ENCODE measurements around the gene ZNF669. TPM values are rescaled to one million over a fixed set of nuclear protein-coding genes. Genes with fewer than 3 reads are reported as not detected.
"Not testable (repeated sequence)": the region's sequence is repeated elsewhere in the genome, so short reads cannot be mapped to it uniquely, and the experiment has no call there.

The ZNF669 gene
- 7.9 and 11.3 TPM in 2 replicates for total RNA-seq

DNA sequence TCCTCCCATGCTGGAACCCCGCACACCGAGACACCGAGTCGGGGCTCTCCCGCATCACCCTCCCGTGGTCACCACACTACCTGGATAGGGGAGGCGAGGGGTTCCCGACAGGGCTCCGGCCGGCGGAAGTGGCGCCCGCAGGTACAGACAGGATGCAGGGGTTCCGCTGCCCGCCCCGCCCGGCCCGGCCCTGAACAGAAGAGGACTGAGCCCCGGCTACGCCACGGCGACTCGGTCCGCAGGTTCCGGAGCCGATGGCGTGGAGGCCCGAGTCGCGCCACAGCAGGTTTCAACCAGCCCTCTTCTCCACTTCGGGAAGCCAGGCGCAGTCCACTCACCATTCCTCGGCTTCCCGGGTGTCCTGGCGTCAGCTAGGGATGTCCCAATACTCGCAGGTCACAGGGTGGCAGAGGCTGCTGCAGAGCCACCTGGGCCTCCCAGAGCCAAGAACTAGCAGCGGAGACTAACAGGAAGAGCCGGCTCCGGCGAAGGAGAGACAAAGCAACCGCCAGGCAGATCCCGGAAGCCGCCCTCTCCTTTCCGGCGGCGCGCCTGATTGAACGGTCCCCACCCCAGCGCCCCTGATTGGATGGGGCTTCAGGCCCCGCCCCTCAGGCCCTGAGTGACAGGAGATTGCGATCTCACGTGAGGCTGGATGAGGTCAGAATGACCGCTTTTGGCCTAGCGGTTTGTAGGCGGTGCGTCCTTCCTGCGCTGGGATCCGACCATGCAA lies at the start of gene ZNF669:
Gene ZNF669, minus strand, starts transcription at position 498 of the 733 bp plus-strand sequence. Its CDS starts 157 bp downstream, at position 341.
- TF ChIP-seq, protein P1, sequence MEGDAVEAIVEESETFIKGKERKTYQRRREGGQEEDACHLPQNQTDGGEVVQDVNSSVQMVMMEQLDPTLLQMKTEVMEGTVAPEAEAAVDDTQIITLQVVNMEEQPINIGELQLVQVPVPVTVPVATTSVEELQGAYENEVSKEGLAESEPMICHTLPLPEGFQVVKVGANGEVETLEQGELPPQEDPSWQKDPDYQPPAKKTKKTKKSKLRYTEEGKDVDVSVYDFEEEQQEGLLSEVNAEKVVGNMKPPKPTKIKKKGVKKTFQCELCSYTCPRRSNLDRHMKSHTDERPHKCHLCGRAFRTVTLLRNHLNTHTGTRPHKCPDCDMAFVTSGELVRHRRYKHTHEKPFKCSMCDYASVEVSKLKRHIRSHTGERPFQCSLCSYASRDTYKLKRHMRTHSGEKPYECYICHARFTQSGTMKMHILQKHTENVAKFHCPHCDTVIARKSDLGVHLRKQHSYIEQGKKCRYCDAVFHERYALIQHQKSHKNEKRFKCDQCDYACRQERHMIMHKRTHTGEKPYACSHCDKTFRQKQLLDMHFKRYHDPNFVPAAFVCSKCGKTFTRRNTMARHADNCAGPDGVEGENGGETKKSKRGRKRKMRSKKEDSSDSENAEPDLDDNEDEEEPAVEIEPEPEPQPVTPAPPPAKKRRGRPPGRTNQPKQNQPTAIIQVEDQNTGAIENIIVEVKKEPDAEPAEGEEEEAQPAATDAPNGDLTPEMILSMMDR (conservative IDR thresholded peaks at IDR 0.05; ENCODE audit: low read depth, low read length), result no peak
- peak; percentile 68 for DNase-seq (ENCODE audit: low read depth)
- H3K4me3 ChIP-seq (ENCODE audit: low read depth, low read length), result peak within 1 kb of the TSS; percentile 86

DNA sequence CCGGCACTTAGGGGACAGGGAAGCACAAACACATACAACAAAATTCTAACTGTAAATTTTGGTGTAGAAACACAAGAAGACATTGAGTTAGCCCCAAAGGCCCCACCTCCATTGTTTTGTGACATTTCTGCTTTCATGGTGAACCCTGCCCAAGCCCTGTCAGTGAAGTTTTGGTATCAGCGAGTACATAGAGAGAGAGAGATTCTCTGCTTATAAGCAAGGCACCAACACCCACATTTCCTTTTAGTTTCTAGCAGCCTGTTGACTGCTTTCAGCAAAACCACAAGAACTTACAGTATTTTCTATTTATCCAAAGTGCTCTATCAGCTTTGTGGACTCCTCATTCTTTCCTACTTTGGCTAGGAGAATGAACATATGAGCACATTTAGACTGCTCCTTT lies 43.6 kb upstream of the ZNF669 start:
- TF ChIP-seq, protein P1 (conservative IDR thresholded peaks at IDR 0.05; ENCODE audit: low read depth, low read length), result no peak
- no peak overlapping the region for H3K4me3 ChIP-seq (ENCODE audit: low read depth, low read length)
- DNase-seq (ENCODE audit: low read depth), result no peak

DNA sequence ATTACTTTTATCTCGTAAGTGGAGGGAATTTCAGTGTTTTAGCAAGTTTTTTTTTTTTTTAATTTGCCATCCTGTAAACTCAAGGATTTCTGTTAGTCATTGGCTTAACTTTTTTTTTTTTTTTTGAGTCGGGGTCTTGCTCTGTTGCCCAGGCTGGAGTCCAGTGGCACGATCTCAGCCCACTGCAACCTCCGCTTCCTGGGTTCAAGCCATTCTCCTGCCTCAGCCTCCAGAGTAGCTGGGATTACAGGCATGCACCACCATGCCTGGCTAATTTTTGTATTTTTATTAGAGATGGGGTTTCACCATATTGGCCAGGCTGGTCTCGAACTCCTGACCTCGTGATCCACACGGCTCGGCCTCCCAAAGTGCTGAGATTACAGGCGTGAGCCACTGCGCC lies 43.0 kb upstream of the ZNF669 start:
- not testable (repeated sequence) for DNase-seq (ENCODE audit: low read depth)

DNA sequence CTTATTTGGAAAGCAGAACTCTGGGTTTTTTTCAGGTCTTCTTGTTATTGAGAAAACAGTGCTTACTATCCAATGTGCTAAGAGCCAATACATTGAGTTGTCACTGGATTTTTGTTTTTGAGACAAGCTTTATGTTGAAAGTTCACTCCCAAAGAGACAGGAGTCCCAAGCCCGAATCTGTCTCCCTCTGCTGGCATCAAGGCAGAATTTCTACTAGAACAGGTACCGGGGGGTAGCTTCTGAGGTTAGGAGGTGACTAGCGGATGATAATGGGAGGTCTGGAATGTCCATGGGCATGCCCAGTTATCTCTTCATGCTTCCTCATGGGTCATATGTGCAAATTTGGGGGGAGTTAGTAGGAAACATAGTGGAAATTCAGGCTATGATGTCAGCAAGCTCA lies 42.5 kb upstream of the ZNF669 start:
- DNase-seq (ENCODE audit: low read depth), result no peak
- no peak overlapping the region for H3K4me3 ChIP-seq (ENCODE audit: low read depth, low read length)
- TF ChIP-seq, protein P1 (conservative IDR thresholded peaks at IDR 0.05; ENCODE audit: low read depth, low read length), result peak; percentile 28

More for the DNA sequence above, 43.0 kb upstream of the ZNF669 start:
- not testable (repeated sequence) for H3K4me3 ChIP-seq (ENCODE audit: low read depth, low read length)

DNA sequence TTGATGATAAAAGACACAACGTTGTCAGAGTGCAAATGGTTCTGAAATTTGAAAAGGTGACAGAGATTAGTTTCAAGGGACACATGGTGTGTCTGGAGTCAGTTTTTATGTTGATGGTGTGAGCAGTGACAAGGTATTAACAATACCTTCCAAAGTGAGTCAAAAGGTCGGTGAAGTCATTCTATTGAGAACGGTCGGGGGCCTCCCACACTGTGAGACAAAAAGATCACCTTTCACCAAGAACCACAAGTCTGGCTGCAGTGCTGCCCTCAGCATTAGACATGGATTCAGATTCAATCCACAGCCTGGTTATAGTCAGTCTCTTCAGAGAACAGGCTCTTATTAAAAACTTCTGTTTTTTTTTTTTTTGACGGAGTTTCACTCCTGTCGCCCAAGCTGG lies 41.1 kb upstream of the ZNF669 start:
- TF ChIP-seq, protein P1 (conservative IDR thresholded peaks at IDR 0.05; ENCODE audit: low read depth, low read length), result no peak
- no peak overlapping the region for H3K4me3 ChIP-seq (ENCODE audit: low read depth, low read length)
- no peak for DNase-seq (ENCODE audit: low read depth)

DNA sequence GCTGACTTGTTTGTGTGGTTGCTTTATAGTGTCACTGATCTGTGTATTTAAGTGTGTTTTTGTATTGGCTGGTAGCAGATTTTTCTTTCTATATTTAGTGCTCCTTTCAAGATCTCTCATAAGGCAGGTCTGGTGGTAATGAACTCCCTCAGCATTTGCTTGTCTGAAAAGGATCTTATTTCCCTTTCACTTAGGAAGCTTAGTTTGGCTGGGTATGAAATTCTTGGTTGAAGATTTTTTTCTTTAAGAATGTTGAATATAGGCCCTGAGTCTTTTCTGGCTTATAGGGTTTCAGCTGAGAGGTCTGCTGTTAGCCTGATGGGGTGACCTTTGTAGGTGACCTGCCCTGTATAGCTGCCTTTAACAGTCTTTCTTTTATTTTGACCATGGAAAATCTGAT lies 35.4 kb upstream of the ZNF669 start:
- DNase-seq (ENCODE audit: low read depth); H3K4me3 ChIP-seq (ENCODE audit: low read depth, low read length): not testable (repeated sequence)

DNA sequence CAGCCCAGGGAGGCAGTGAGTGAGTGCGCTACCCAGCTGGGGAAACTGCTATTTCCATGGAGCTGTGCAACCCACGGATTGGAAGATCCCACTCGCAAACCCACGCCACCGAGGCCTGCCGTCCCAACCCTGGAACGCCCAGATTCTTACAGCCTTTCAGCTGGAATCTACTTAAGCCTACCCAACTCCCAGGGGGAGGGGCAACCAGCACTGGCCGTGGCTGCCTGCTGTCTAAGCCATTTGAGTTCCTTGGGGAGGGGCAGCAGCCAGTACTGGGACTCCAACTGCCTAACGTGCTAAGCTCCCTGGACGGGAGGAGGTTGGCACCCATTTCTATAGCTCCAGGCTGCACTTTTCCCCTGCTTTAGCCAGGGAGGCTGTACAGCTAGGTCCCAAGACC lies 27.1 kb upstream of the ZNF669 start:
- TF ChIP-seq, protein P1 (conservative IDR thresholded peaks at IDR 0.05; ENCODE audit: low read depth, low read length), result no peak
- no peak for DNase-seq (ENCODE audit: low read depth)
- no peak overlapping the region for H3K4me3 ChIP-seq (ENCODE audit: low read depth, low read length)

DNA sequence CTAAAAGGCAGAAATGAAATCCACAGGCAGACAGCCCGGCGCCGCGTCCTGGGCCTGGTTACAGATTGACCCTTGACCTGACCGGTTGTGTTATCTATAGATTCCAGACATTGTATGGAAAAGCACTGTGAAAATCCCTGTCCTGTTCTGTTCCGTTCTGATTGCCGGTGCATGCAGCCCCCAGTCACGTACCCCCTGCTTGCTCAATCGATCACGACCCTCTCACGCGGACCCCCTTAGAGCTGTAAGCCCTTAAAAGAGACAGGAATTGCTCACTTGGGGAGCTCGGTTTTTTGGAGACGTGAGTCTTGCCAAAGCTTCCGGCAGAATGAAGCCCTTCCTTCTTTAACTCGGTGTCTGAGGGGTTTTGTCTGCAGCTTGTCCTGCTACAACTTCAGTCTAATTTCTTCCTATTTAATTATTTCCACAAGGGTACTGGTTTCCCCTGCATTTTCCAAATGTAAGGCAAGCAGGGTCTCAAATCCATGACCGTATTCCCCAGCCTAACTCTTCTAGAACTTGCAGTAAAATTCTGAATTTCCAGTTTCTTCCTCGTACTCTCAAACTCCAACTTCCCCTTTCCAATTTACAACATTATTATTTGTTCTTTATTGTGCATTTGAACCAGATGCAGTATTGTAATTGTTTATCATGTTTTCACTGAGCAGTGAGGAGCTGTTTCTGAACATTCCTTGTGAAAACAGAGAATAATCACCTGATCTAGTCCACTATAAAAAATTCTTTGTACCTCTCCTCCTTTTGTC lies 23.5 kb upstream of the ZNF669 start:
- peak overlapping the region; percentile 43 for H3K4me3 ChIP-seq (ENCODE audit: low read depth, low read length)
- DNase-seq (ENCODE audit: low read depth), result not testable (repeated sequence)

DNA sequence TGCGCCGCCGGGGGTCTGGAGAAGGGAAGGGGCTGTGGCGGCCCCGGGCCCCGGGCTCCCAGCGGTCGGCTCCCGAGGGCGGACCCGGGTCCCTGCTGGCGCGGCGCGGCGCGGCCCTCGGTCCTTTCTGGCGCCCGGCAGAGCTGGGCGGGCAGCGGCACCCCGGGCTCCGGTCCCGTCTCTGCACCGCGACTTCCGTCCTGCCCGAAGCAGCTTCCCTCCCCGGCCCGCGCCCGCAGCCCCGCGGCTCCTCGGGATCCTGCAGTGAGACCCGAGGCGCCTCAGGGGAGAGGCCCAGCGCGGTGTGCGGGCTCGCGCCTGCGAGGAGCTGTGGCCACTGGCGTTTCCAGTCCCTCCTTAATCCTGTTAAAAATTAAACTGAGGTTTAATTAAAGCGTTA lies 22.4 kb upstream of the ZNF669 start:
- not testable (repeated sequence) for DNase-seq (ENCODE audit: low read depth)

DNA sequence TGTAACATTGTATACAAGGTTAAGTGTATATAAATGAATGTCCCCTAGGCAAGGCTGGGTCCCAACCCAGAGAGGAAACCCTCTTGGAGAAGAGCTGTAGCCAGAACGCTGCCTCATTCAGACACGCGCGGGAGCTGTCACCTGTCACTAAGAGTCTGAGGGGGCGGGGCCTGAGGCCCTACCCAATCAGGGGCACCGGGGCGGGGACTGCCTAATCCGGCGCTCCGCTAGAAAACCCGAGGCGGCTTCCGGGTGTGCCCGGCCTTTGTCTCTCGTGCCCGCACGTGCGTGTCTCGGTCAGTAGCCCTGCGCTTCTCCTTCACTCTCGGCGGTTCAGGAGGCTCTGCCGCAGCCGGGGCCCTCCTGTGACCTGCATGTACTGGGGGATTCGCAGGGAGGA lies 22.0 kb upstream of the ZNF669 start:
- DNase-seq (ENCODE audit: low read depth); H3K4me3 ChIP-seq (ENCODE audit: low read depth, low read length): not testable (repeated sequence)

More for the DNA sequence above, 22.4 kb upstream of the ZNF669 start:
- not testable (repeated sequence) for H3K4me3 ChIP-seq (ENCODE audit: low read depth, low read length)
